ENCODE measurements around the gene CEP78.

CEP78 gene

DNA sequence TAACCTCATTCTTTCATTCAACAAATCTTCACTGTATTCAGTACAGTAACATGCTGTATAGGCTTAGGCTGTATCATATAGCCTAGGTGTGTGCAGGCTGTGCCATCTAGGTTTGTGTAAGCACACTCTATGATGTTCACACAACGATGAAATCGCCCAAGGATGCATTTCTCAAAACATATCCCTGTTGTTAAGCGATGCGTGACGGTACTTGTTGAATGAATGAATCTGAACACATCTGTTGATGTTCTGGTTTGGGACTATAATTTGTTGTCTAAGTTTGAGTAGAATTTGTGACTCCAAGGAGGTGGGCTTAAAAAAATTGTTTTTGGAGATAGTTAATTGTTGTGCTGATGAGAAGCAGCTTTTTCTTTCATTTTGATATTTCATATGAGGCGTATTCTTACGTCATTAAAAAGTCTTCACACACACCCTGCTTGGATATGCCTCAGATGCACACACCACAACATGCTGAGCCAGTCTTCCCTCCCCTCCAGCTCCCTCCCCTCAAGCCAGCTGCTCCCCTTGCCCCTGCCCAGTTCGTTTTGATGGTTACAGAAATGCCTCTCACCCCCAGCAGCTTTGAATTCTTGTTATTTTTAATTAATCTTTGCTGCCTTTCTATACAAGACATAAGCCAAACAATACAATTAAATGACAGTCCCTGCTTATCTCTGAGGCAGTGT, 55.5 kb downstream of the CEP78 start:
- DNase-seq: no peak

DNA sequence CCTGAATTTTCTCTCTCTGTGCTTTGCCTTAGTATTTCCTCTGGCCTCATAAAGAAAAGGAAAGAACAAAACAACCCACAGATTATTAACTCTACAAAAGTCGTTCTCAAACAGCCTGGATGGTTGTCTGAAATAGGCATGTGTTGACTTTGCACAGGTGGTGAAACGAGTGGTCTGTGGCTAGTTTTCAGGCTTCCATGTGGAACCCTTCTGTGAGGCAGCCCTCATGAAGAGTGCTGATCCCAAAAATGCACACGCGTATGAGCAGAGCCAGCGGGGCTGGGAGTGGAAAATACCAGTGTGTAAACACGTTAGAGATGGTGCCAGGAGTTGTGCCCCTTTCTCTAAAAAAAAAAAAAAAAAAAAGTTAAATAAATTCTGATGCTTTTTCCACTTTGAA, 56.2 kb downstream of the CEP78 start:
- no peak for DNase-seq

DNA sequence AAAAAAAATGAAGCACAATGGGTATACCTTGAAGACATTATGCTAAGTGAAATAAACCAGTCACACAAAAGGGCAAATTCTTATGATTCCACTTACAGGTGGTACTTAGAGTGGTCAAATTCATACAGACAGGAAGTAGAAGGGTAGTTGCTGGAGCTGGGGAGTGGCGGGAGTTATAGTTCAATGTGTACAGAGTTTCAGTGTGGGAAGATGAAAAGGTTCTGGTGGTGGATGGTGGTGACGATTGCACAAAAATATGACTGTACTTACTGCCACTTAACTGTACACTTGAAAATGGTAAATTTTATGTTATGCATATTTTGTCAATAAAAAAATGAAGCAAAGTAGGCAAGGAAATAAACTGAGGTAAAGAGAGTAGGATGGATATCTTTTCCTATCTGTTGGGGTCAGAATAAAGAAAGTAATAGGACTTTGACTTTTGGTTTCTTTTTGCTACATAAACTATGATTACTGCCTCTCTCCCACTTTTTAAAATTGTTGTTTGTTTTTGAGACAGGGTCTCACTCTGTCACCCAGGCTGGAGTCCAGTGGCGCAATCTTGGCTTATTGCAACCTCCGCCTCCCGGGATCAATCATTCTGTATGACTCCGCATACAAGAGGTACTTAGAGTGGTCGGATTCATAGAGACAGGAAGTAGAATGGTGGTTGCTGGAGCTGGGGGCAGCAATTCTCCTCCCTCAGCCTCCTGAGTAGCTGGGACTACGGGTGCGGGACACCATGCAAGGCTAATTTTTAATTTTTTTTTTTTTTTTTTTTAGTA, 57.0 kb downstream of the CEP78 start:
- no peak for DNase-seq

DNA sequence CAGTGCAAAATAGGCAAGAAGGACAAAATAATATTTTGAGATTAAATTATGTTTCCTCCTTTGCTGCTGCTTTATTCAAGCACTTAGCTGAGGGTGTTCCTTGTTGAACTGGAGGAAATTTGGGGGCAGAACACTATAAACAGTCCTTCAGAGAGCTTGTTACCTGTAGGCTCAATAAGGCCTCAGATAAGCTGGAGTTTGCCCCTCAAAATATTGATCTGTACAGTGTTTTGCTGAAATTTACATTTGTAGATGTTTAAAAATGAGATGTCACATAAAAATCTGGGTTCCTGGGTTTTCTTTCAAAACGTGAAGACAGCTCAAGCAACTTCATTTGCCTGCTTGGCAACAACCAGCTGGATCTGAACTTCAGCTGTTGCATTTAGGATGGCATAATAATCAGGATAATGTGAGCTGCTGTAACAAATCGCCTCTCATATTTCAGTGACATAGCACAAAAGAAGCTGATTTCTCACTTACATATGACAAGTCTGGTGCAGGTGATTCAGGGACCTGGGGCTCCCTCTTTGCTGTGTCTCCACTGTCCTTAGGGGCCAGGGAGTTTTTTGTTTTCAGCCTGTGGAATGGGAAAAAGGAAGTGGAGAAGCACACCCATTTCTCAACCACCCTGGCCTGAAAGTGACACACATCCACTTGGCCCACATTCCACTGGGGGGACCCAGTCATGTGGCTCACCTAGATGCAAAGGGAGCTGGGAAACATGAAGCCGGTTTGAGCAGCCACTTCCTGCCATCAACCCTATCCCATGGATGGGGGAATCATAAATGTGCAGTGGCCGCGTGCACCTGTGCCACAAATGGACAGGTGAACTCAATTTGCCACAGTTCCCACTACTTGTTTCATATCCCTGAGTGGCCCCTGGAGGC, 58.7 kb downstream of the CEP78 start:
- DNase-seq: no peak

DNA sequence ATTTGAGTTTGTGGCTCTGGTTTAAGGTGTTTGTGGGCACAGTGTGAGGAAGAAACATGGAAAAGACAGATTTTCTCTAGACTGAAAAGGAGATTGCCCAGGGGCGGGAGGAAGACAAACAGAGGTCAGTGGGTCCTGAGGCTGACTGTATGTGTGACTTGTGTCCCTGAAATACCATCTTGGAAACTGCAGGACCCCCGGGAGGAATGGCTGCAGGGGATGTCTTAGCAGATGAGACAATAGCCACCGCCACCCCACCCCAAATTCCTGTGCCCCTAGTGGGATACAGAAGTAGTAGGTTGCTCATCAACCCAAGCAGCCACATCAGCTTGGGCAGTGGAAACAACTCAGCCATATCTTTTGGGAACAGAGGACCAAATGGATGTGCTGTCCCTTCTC, 59.3 kb downstream of the CEP78 start:
- no peak for DNase-seq

DNA sequence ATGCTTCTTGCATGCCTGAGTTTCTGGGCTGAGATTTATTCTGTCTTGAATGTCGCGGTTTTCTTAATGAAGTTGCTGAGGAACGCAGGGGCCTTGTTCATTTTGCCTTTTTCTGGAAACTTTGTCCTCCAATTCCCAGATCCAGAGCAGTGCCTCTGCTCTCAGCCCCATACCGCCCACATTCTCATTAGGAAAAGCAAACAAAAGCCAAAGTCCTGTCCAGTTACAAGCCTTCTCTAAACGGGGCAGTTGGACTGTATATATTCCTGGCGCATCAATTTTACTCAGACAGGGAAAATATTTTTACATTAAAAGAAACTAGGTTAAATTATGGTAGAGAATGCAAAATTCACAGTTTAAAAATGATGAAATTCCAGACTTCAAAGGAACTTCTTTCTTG, 59.9 kb downstream of the CEP78 start:
- DNase-seq: no peak

DNA sequence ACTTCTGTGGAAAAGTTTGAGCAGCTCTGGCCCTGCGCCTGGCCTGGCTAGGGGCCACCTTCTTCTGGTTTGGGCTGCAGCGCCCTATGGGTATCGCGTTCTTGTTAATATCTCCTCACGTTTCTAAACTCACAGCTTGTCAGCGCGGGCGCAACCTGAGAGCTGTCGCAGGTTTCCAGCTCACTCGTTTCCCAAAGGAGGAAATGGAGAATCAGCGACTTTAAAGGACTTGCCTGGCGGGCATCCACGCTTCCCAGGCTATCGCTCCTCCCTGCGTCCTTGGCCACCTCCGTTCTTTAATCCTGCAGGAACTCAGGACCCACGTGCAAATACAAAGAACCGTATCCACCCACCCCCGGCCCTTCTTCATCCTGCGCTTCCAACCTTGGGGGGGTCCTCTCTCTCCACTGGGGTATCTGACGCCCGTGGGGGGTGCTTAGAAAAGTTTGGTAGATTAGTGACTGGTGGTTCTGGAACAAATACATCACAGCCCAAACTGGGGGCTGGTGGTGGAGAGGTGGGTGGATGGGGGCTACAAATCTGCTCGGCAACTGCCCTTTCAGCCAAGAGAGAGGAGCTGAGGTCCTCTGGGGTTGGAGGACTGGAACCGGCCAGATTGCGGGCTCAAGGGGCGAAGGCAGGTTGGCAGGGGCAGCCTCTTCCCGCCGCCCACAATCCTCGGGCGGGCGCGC, 60.5 kb downstream of the CEP78 start:
- DNase-seq: no peak

DNA sequence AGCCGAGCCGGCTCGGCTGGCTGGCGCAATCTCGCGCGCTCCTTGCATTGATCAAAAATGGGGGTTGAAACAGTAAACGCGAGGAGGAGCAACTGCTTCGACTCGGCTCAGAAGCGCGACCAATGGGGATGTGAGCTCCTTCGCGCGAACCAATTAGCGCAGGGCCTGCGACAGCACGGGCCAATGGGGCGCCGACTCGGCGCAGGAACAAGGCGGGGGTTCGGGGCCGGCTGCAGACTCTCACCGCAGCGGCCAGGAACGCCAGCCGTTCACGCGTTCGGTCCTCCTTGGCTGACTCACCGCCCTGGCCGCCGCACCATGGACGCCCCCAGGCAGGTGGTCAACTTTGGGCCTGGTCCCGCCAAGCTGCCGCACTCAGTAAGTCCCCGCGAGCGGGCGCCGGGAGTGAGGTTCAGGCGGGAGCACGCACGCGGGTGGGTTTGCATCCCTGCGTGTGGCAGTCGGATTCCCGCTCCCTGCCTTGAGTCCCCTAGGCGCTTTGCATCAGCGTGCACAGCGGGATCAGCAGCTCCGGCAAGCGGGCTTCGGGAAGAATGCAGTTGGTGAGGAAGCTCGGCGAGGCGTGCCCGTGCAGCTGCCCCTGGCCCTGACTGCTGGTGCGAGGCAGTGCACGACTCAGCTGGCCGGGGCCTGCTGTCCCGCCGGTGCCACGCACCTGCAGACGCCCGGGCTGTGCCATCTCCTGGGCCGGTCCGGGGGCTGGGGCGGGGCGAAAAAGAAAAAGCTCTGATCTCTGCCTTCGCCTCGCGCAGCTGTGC, 61.2 kb downstream of the CEP78 start, which contains the start of gene PSAT1:
TSS of gene PSAT1 (plus strand) at position 233 of the 779 bp plus-strand sequence. CDS start at position 319, 86 bp downstream.
- DNase-seq: peak; percentile 87

DNA sequence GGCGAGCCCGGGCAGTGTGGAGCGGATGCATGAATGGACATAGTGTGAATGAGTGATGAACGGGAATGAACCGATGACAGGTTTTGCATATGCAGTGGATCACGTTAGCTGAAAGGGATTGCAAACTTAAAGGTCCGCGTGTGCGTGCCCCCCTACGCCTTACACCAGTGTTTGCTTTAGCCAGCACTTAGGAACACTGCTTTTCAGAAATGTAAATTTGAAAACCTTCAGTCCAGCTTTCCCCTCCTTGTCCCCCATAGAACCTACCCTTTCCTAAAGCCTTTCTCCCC, 61.7 kb downstream of the CEP78 start:
- no peak for DNase-seq

DNA sequence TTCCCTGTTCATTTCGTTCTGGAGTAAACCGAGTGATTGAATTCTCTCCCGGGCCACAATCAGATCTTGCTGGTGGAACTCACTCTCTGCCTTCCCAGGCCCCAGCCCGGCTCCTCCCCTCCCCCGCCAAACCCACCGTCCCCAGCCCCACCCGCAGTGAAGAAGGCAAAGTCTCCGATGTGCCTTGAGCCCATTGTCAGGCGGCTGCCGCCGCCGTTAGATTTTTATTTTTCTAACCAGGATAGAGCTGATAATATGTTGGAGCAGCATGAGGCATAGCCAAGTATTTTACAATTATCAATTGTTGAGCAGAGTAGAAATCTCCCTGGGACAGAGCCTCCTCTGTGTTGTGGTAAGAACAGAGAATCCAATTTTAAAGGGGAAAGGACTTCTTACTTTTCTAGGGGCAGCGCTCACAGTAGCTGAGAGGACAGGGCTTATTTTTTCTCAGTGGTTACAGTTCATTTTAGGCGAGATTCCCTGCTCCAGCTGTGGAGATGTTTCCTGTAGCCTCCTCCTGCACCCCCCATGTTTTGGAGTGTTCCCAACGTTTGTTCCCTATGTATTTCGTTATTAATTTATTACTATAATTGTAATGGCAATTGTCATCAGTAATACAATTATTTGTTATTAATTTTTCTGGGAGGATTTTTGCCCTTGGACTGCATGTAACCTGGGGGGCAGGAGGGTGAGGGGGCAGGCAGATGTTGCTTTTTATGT, 62.3 kb downstream of the CEP78 start:
- no peak for DNase-seq

DNA sequence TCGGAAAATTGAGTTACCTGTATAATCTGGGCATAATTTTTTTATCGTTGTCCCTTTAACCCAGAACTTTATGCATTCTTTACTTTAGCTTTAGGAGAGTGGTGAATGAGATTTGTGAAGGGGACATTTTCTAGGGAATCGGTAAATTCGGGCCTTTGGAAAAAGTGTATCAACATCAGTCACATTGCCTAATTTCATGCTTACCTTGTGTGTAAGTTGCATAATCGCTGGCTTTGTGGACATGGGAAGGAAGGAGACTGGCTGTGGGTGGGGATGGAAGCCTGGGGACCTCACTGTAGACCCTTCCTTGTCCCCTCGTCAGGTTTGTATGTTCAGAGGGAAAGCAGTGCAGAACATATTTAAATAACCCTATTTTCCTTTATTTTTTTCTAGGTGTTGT, 64.3 kb downstream of the CEP78 start:
- no peak for DNase-seq

DNA sequence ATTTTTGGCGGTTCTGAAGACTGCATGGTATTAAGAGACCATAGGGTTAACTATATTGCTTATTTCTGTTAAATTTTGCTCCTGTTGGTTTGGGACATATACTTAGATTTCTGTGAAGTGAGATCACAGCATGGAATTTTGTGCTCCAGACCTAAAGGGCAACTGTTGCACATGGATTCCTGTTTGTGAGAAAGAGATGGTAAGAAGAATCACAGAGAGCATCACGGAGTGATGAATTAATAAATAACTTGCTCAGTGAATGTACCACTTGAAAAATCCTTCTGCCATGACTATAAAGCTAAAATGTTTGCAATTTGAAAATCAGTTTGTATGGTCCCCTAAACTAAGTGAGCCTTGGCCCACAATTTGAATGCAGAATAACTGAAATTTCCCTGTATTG, 65.6 kb downstream of the CEP78 start:
- no peak for DNase-seq

DNA sequence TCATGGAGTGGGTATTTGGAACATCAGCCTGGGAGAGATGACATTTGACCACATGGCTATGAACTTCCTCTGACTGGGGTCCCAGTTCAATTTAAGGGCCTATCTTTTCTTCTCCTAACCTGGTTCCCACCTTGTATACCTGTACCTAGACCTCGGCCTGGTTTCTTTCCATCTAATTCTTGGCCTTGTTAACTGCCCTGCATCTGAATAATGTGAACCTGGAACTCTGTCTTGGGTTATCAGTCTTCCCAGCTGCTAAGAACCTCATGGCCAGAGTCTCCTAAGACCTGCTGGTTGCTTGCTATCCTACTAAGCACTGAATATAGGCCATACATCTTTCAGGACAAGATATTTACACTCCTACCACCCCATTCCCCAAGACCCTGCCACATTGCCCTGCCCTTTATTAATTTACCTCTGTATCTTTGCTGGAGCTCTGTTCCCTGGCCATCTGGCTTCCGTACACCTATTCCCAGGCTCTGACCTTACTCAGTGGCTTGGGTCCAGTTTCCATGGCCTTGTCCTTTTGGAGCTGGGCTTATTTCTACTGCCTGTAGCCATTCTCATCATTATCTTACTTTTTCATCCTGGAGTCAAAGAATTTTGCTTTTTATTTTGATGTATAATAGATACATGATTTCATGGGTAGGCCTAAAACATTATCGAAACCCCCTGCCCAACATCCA, 67.6 kb downstream of the CEP78 start:
- DNase-seq: no peak

DNA sequence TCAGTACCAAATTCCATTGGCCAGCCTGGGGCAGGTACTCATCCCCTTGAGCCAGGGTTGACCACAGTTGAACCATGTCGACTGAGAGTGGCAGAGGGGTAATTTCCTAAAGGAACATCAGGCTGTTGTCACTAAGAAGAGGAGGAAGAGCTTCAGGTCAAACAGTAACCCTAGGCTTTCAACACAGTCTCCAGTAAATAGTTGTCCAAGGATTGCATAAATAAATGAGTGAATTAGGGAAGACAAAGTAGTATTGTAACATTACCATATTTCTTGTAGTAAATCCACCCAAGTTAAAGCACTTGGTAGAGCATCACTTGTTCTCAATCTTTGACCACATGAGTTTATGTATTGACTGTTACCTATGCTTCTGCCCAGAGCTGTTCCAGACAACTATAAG, 68.5 kb downstream of the CEP78 start:
- DNase-seq: no peak

DNA sequence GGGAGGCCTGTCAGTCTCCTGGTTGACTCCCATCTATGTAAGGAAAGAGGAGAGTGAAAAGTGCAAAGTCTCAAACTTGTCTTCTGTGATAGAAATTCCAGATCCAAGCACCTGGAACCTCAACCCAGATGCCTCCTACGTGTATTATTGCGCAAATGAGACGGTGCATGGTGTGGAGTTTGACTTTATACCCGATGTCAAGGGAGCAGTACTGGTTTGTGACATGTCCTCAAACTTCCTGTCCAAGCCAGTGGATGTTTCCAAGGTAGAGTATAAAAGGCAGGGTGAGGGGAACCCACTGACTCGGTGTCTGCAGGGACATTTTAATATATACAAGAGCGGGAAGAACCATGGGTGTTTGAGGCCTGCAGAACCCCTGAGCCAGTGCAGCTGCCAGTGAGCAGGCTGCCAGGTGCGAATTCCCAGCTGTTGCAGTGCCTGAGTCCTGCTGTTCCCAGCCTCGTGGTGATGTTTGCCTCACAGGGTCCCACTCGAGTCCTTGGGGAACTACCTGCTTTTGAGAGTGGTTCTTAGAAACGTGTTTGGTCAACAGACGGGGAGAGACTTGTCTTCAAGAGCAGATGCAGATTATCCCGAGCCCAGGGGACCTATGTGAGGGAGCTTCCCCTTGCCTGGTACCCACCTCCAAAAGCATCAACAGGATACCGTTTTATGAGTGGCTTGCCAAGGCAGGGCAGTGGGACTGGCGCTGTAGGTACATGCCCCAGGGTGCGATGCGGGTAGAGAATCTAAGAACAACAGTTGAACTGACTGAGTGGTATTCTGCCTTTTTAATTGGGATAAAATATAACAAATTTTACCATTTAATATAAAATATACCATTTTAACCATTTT, 70.6 kb downstream of the CEP78 start:
- DNase-seq: no peak

DNA sequence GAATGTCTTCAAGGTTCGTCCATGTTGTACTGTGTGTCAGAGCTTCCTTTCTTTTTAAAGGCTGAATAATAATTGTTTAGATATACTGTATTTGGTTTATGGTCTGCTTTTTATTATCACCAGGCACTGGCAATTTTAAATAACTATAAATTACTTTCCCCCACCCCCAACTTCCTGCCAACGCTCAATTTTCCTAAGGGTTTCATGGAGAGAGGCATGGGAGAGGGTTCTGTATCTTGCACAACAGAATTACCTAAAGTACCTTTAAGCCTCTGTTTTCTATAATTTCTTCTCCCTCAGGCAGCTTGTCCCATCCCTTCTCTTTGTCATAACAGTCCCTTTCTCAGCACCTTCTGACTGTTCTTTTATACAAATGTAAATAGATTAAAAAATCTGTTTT, 71.5 kb downstream of the CEP78 start:
- DNase-seq: no peak

DNA sequence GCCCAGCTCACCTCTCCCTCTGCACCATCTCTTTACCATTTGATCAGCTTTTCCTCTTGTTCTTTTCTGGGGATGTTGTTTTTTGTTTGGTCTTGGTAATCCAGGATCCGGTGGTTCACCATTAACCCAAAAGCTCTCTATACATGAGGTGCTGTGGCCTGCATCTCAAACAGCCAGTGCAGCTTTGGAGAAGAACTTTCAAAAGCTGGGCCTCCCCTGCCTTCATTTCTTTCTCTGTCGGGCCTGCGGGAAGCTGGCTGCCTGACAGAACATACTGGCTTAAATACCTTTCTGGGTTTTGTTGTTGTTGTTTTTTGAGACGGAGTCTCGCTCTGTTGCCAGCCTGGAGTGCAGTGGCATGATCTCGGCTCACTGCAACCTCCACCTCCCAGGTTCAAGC, 73.2 kb downstream of the CEP78 start:
- no peak for DNase-seq

DNA sequence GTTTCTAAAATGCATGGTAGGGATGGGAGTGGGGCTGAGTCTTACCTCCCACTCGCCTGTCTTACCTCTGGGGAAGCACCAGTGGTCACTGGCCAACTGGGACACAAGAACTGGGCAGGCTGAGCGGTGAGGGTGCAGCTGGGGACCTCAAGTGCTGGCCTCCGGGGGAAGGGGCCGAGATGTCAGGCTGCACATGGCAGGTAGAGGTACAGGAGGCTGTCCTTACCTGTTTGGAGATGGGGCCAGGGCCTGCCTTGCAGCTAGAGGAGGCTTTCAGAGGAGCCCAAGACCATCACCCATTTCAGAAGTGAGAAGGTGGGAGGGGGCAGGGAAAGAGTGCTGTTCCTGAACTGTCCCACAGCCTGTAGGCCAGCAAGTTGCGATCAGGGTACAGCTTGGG, 75.2 kb downstream of the CEP78 start:
- DNase-seq: no peak

DNA sequence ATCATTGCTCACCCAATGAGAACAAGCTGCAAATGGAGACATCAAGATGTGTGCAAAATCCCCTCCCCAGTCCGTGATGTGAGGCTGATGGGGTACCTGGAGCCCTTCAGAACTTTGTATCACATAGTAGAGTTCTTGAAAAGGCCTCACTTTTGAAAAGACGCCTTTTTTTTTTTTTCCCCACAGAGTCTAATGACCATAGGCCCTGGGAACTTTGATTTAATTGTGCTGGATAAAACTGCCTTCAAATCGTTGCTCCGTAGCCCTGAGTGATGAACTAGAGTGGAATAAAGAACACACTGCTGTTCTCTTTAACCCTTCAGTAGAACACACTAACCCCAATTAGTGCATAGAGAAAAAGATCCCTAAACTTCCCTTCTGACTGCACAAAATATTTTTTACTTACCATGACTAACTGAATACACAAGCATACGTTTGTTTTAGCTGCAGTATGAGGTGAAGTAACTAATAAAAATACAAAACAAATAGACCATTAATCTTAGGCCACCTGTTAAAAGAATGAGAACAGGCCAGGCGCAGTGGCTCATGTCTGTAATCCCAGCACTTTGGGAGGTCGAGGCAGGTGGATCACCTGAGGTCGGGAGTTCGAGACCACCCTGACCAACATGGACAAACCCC, 76.1 kb downstream of the CEP78 start:
- DNase-seq: no peak

DNA sequence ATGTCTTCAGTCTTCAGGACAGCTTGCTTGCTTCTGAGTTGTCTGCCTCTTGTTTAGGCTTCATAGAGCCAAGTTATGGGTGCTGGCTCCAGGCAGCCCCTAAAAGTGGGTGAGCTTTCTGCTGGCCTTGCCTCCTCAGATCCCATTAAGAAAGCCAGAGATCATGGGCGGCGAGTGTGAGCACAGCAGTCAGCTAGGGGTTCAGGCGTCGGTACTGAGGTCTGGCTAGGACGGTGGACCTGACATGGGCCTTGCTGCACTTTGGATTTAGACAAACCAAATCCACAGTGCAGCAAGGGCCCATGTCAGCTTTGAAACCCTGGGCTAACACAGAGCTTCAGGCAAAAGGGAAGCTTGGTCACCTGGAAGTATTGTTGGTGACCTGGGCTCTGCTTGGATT, 78.7 kb downstream of the CEP78 start:
- no peak for DNase-seq

Measured in CD4-positive, alpha-beta T cell treated with Interleukin-15 for 1 hour (primary cell).